OCI-LY7 (cell line): Measurements from ENCODE around the gene FBLN1. TPM values are rescaled to one million over a fixed set of nuclear protein-coding genes. Genes with fewer than 3 reads are reported as not detected.

Experiments
- BruUV-seq: library from RNA; stranded (reverse); fragments of 400-500 nt; replicated peaks from 2 replicates; lab custom pipeline; 2021; lab: Mats Ljungman, UMichigan
- CTCF ChIA-PET: fragments of 300-600 bp; sonication (Branson Sonifier 250); formaldehyde crosslinking; loops from one replicate; lab custom pipeline; 2022; ENCODE audit warnings: antibody characterized with exemption; ENCODE audit not compliant: unreplicated experiment; lab: Charles Lee
- POLR2A ChIA-PET: fragments of 300-600 bp; sonication (Branson Sonifier 250); formaldehyde crosslinking; loops from one replicate; lab custom pipeline; 2022; ENCODE audit warnings: antibody characterized with exemption; lab: Charles Lee
- DNase-seq: peaks from one replicate; pipeline ENCODE4 v3.0.0-alpha.2; 2015; ENCODE audit warnings: low spot score
- H2AFZ ChIP-seq: fragments of 200-600 bp; sonication (generic), shearing (Covaris generic); 2 replicates; pipeline ENCODE4 v1.6.1; 2014; ENCODE audit warnings: mild to moderate bottlenecking, antibody characterized with exemption, low read length, moderate library complexity
- H3K27ac ChIP-seq: fragments of 200-600 bp; sonication (generic); 2 replicates; pipeline ENCODE4 v1.5.1; 2014; ENCODE audit warnings: mixed run types, low read depth, mild to moderate bottlenecking, moderate library complexity, low read length, inconsistent platforms; ENCODE audit not compliant: poor library complexity, severe bottlenecking
- H3K36me3 ChIP-seq: fragments of 200-600 bp; sonication (generic); 2 replicates; pipeline ENCODE4 v1.6.1; 2014; ENCODE audit warnings: mild to moderate bottlenecking, antibody characterized with exemption, low read length, moderate library complexity, mixed read lengths; ENCODE audit not compliant: insufficient read depth
- H3K4me1 ChIP-seq: fragments of 200-600 bp; sonication (generic); 2 replicates; pipeline ENCODE4 v1.5.1; 2014; ENCODE audit warnings: mild to moderate bottlenecking, low read length; ENCODE audit not compliant: insufficient read depth, poor library complexity, severe bottlenecking
- H3K4me2 ChIP-seq: fragments of 200-600 bp; sonication (generic); 2 replicates; pipeline ENCODE4 v1.6.1; 2014; ENCODE audit warnings: mild to moderate bottlenecking, low read length
- H3K4me3 ChIP-seq: fragments of 200-600 bp; sonication (generic); 2 replicates; pipeline ENCODE4 v1.5.1; 2014; ENCODE audit warnings: mild to moderate bottlenecking, low read depth, low read length; ENCODE audit not compliant: poor library complexity, severe bottlenecking
- H3K79me2 ChIP-seq: fragments of 200-600 bp; sonication (generic); 2 replicates; pipeline ENCODE4 v1.6.1; 2016; ENCODE audit warnings: low read depth, mild to moderate bottlenecking, low read length, moderate library complexity, mixed read lengths; ENCODE audit not compliant: insufficient read depth
- H3K9me2 ChIP-seq: fragments of 200-600 bp; sonication (generic); 2 replicates; pipeline ENCODE4 v1.6.1; 2016; ENCODE audit warnings: mild to moderate bottlenecking, low read length, mixed read lengths; ENCODE audit not compliant: insufficient read depth
- H3K9me3 ChIP-seq: fragments of 200-600 bp; sonication (generic); 2 replicates; pipeline ENCODE4 v1.6.1; 2014; ENCODE audit warnings: mild to moderate bottlenecking, mixed run types, low read length, mixed read lengths
- H4K20me1 ChIP-seq: fragments of 200-600 bp; sonication (generic); 2 replicates; pipeline ENCODE4 v1.6.1; 2014; ENCODE audit warnings: mild to moderate bottlenecking, antibody characterized with exemption, low read length, moderate library complexity, mixed read lengths; ENCODE audit not compliant: insufficient read depth
- CTCF ChIP-seq: fragments of 200-600 bp; sonication (generic); conservative IDR thresholded peaks from 2 replicates; pipeline ENCODE4 v1.5.1; 2014; ENCODE audit warnings: mild to moderate bottlenecking, antibody characterized with exemption, low read length, moderate library complexity, mixed read lengths
- EZH2phosphoT487 ChIP-seq: fragments of 200-600 bp; sonication (generic); IDR thresholded peaks from 2 replicates; pipeline ENCODE4 v1.6.1; 2018; ENCODE audit warnings: low read depth, borderline replicate concordance, mild to moderate bottlenecking, mixed run types, antibody characterized with exemption, low read length, moderate library complexity, mixed read lengths
- intact Hi-C: fragments of 100-400 bp; cut with micrococcal nuclease; formaldehyde crosslinking; loops from one replicate; pipeline ENCODE4 v1.10.0; 2022; ENCODE audit not compliant: unreplicated experiment
- total RNA-seq, 2 experiments: library from RNA; depleted of rRNA in 1 of 2; stranded (reverse); fragments of >200 nt in 1 of 2; shearing (Covaris generic) in 1 of 2; gene quantifications; 2 replicates each; pipeline ENCODE4 v1.2.3, GENCODE V29; 2014 to 2022

Gene FBLN1
- total RNA-seq, 2 experiments from 2014 or later, result not detected

- Histone ChIP-seq H3K79me2 (no peaks in the 10 kb centered on the region), H3K4me2 (no peak overlapping the region), H3K4me1 (no peaks in the 10 kb centered on the region), H3K27ac (no peak overlapping the region), H3K9me3 (no peaks in the 10 kb centered on the region), H4K20me1 (no peaks in the 10 kb centered on the region), H3K4me3 (no peak overlapping the region), H3K36me3 (no peaks in the 10 kb centered on the region), H2AFZ (no peak overlapping the region), H3K9me2 (no peaks in the 10 kb centered on the region)
- ChIA-PET POLR2A (no interaction called here), CTCF (no interaction called here)
- intact Hi-C loops, result no loop called here
- no peak for DNase-seq
- no peak for TF ChIP-seq CTCF
- TF ChIP-seq EZH2phosphoT487, result no peak
- no TSS peak for BruUV-seq
These were observed 15.9 kb downstream of the FBLN1 start for GRCh38 chr22:45518580-45518991.

- POLR2A ChIA-PET, result no interaction called here
These were observed 18.5 kb downstream of the FBLN1 start for GRCh38 chr22:45521178-45521577.

More at GRCh38 chr22:45521178-45521577, 18.5 kb downstream of the FBLN1 start:
- no peak overlapping the region for H3K27ac ChIP-seq
- no peak overlapping the region for H3K4me2 ChIP-seq
- H3K9me3 ChIP-seq, result no peaks in the 10 kb centered on the region
- intact Hi-C loops, result no loop called here
- H3K4me3 ChIP-seq, result no peak overlapping the region
- TF ChIP-seq CTCF, result no peak
- TF ChIP-seq EZH2phosphoT487, result no peak
- H3K36me3 ChIP-seq, result no peaks in the 10 kb centered on the region
- H2AFZ ChIP-seq, result no peak overlapping the region
- no peaks in the 10 kb centered on the region for H4K20me1 ChIP-seq
- no peaks in the 10 kb centered on the region for H3K9me2 ChIP-seq
- no peaks in the 10 kb centered on the region for H3K79me2 ChIP-seq
- CTCF ChIA-PET, result no interaction called here
- DNase-seq, result no peak
- BruUV-seq, result no TSS peak
- no peaks in the 10 kb centered on the region for H3K4me1 ChIP-seq
